PC-3 (cell line): ENCODE data around the gene PET117. TPM values are rescaled to one million over a fixed set of nuclear protein-coding genes. Genes with fewer than 3 reads are reported as not detected.

ENCODE experiments used
- ATAC-seq: fragments of 200-7000 bp; cut with Tn5 transposase; 2 replicates; pipeline ENCODE4 v1.9.1; 2020; ENCODE audit warnings: mild to moderate bottlenecking, moderate library complexity
- BruUV-seq: library from RNA; stranded (reverse); fragments of 400-500 nt; replicated peaks from 2 replicates; lab custom pipeline; 2021; lab: Mats Ljungman, UMichigan
- CTCF ChIA-PET: fragments of 300-600 bp; sonication (Branson Sonifier 250); formaldehyde crosslinking; loops from one replicate; lab custom pipeline; 2022; ENCODE audit warnings: antibody characterized with exemption; lab: Charles Lee
- POLR2A ChIA-PET: fragments of 300-600 bp; sonication (Branson Sonifier 250); formaldehyde crosslinking; loops from one replicate; lab custom pipeline; 2022; ENCODE audit warnings: antibody characterized with exemption; ENCODE audit not compliant: unreplicated experiment; lab: Charles Lee
- DNase-seq: peaks from one replicate; pipeline ENCODE4 v3.0.0-alpha.2; 2015
- H2AFZ ChIP-seq: fragments of 300-600 bp; sonication (generic); 2 replicates; pipeline ENCODE4 v1.6.0; 2016; ENCODE audit warnings: antibody characterized with exemption, low read length
- H3F3A ChIP-seq: fragments of 300-600 bp; sonication (generic); one replicate; pipeline ENCODE4 v1.6.0; 2017; ENCODE audit warnings: antibody characterized with exemption, low read length, control low read depth, mild to moderate bottlenecking; ENCODE audit not compliant: unreplicated experiment
- H3K27ac ChIP-seq: fragments of 300-600 bp; sonication (generic); 2 replicates; pipeline ENCODE4 v1.5.1; 2016; ENCODE audit warnings: mild to moderate bottlenecking, low read length
- H3K27me3 ChIP-seq: fragments of 300-600 bp; sonication (generic); 2 replicates; pipeline ENCODE4 v1.6.1; 2016; ENCODE audit warnings: low read length, mixed read lengths
- H3K36me3 ChIP-seq: fragments of 300-600 bp; sonication (generic); 2 replicates; pipeline ENCODE4 v1.6.1; 2016; ENCODE audit warnings: low read depth, mixed run types, low read length, mixed read lengths
- H3K4me1 ChIP-seq: fragments of 300-600 bp; sonication (generic); 2 replicates; pipeline ENCODE4 v1.5.1; 2016; ENCODE audit warnings: low read length; ENCODE audit not compliant: insufficient read depth
- H3K4me2 ChIP-seq: fragments of 300-600 bp; sonication (generic); 2 replicates; pipeline ENCODE4 v1.6.0; 2016; ENCODE audit warnings: low read length
- H3K4me3 ChIP-seq: fragments of 300-600 bp; sonication (generic); 2 replicates; pipeline ENCODE4 v1.5.1; 2016; ENCODE audit warnings: mild to moderate bottlenecking, low read length, mixed read lengths
- H3K79me2 ChIP-seq: fragments of 300-600 bp; sonication (generic); 2 replicates; pipeline ENCODE4 v1.6.1; 2017; ENCODE audit warnings: low read length, mixed read lengths
- H3K9ac ChIP-seq: fragments of 300-600 bp; sonication (generic); 2 replicates; pipeline ENCODE4 v1.6.0; 2016; ENCODE audit warnings: mild to moderate bottlenecking, low read length
- H3K9me2 ChIP-seq: fragments of 300-600 bp; sonication (generic); replicated peaks from 2 replicates; pipeline ENCODE4 v1.6.1; 2016; ENCODE audit warnings: mixed run types, low read length, mixed read lengths
- H3K9me3 ChIP-seq: fragments of 300-600 bp; sonication (generic); 2 replicates; pipeline ENCODE4 v1.6.1; 2016; ENCODE audit warnings: low read length, mixed read lengths
- H4K20me1 ChIP-seq: fragments of 300-600 bp; sonication (generic); 2 replicates; pipeline ENCODE4 v1.6.1; 2016; ENCODE audit warnings: low read length, mixed read lengths
- CTCF ChIP-seq: fragments of 300-600 bp; sonication (generic); conservative IDR thresholded peaks from 2 replicates; pipeline ENCODE4 v1.5.1; 2017; ENCODE audit warnings: antibody characterized with exemption, low read depth, mild to moderate bottlenecking, low read length
- EZH2 ChIP-seq: fragments of 300-600 bp; sonication (generic); IDR thresholded peaks from one replicate; pipeline ENCODE4 v1.6.1; 2017; ENCODE audit warnings: antibody characterized with exemption, mild to moderate bottlenecking, low read length; ENCODE audit not compliant: unreplicated experiment
- EZH2phosphoT487 ChIP-seq: fragments of 300-600 bp; sonication (generic); IDR thresholded peaks from 2 replicates; pipeline ENCODE4 v1.6.1; 2018; ENCODE audit warnings: mild to moderate bottlenecking, antibody characterized with exemption, low read length, borderline replicate concordance
- intact Hi-C: fragments of 100-400 bp; cut with micrococcal nuclease; formaldehyde crosslinking; loops from 2 replicates; pipeline ENCODE4 v1.9.0; 2023
- total RNA-seq: library from RNA; depleted of rRNA; stranded (reverse); fragments of >200 nt; gene quantifications from 2 replicates; pipeline ENCODE4 v1.2.3, GENCODE V29; 2014

The PET117 gene
- total RNA-seq, 1 experiment from 2014 or later: 21.2 TPM

- Histone ChIP-seq H3K27ac (no peak overlapping the region), H3K9me3 (no peaks in the 10 kb centered on the region), H3K4me1 (peaks cover 11% of the 10 kb centered on the region; the same call in 1 of the 2 replicates), H3K79me2 (no peaks in the 10 kb centered on the region), H3F3A (no peaks in the 10 kb centered on the region), H3K27me3 (no peaks in the 10 kb centered on the region), H4K20me1 (no peaks in the 10 kb centered on the region), H3K36me3 (peaks cover 14% of the 10 kb centered on the region), H3K4me2 (no peak overlapping the region), H3K9me2 (no peaks in the 10 kb centered on the region), H3K4me3 (no peak overlapping the region), H3K9ac (no peak overlapping the region), H2AFZ (no peak overlapping the region)
- no TSS peak for BruUV-seq
- ChIA-PET POLR2A (no interaction called here), CTCF (no interaction called here)
- no peak for DNase-seq
- no peak for TF ChIP-seq EZH2phosphoT487
- ATAC-seq: peak; percentile 20; the same call in 1 of the 2 replicates
- intact Hi-C loops: no loop called here
These were observed 29.3 kb downstream of the PET117 start for GRCh38 chr20:18166950-18167349.

- ATAC-seq (peak; percentile 81), DNase-seq (peak; percentile 57)
- CTCF ChIA-PET: no interaction called here
- no peaks in the 10 kb centered on the region for H3K9me2 ChIP-seq
- H3K9me3 ChIP-seq: no peaks in the 10 kb centered on the region
- H2AFZ ChIP-seq: no peak overlapping the region
- no peak overlapping the region for H3K9ac ChIP-seq
- H3K36me3 ChIP-seq: peaks cover 6% of the 10 kb centered on the region; the same call in 1 of the 2 replicates
- peaks cover 12% of the 10 kb centered on the region; the same call in 1 of the 2 replicates for H3K4me1 ChIP-seq
- H3K79me2 ChIP-seq: no peaks in the 10 kb centered on the region
- peak overlapping the region; percentile 13 for H3K27ac ChIP-seq
- no peaks in the 10 kb centered on the region for H3K27me3 ChIP-seq
- intact Hi-C loops: loop anchor here (5.0 kb wide), 1 partner anchor 100 kb away; no protein-coding TSS in a partner anchor
- TF ChIP-seq EZH2 (no peak), CTCF (no peak), EZH2phosphoT487 (no peak)
- POLR2A ChIA-PET: no interaction called here
- H3K4me2 ChIP-seq: no peak overlapping the region
- H4K20me1 ChIP-seq: no peaks in the 10 kb centered on the region
- H3K4me3 ChIP-seq: no peak overlapping the region
- H3F3A ChIP-seq: no peaks in the 10 kb centered on the region
- no TSS peak for BruUV-seq
These were observed 34.7 kb downstream of the PET117 start for GRCh38 chr20:18172379-18172778.

GRCh38 chr20:18174906-18175683 is 37.4 kb downstream of the PET117 start:
- DNase-seq (no peak), ATAC-seq (no peak)
- BruUV-seq: no TSS peak
- H3K79me2 ChIP-seq: no peaks in the 10 kb centered on the region
- H3K9ac ChIP-seq: no peak overlapping the region
- TF ChIP-seq CTCF (no peak), EZH2phosphoT487 (no peak), EZH2 (no peak)
- H3K4me1 ChIP-seq: peaks cover 12% of the 10 kb centered on the region; the same call in 1 of the 2 replicates
- POLR2A ChIA-PET: no interaction called here
- H3K27me3 ChIP-seq: no peaks in the 10 kb centered on the region
- no peak overlapping the region for H3K4me3 ChIP-seq
- peaks cover 11% of the 10 kb centered on the region for H3K36me3 ChIP-seq
- intact Hi-C loops: loop anchor here (5.0 kb wide), 1 partner anchor 97 kb away; no protein-coding TSS in a partner anchor
- CTCF ChIA-PET: no interaction called here
- H2AFZ ChIP-seq: no peak overlapping the region
- no peaks in the 10 kb centered on the region for H3K9me3 ChIP-seq
- no peak overlapping the region for H3K4me2 ChIP-seq
- no peaks in the 10 kb centered on the region for H4K20me1 ChIP-seq
- H3F3A ChIP-seq: no peaks in the 10 kb centered on the region
- H3K27ac ChIP-seq: no peak overlapping the region
- no peaks in the 10 kb centered on the region for H3K9me2 ChIP-seq
